ENCODE measurements around the gene SH3RF2. TPM values are rescaled to one million over a fixed set of nuclear protein-coding genes. Genes with fewer than 3 reads are reported as not detected.
"Not testable (repeated sequence)": the region's sequence is repeated elsewhere in the genome, so short reads cannot be mapped to it uniquely, and the experiment has no call there.

SH3RF2 gene
- total RNA-seq, 2 experiments from 2014 or later: not detected

DNA sequence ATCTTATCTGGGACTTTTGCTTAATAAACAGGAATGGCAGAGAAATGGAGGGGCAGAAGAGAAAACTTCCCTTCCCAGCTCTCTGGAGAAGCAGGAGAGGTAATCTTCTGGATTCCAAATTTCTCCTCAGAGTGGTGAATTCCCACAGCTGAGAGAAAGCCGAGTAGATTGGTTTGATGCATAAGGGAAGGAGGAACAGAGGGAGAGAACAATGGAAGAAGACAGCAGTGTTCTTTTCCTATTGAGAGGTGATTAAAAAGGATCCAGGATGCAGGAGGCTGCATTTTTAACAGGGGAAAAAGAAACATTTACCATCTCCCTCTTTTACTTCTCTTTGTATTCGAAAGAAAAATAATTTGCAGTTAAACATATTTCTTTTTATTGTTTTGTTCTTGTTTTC lies 13.1 kb downstream of the SH3RF2 start:
- no peaks in the 10 kb centered on the region for H3K4me1 ChIP-seq (ENCODE audit: insufficient read depth, low read length, poor library complexity, severe bottlenecking)
- H3K36me3 ChIP-seq (ENCODE audit: insufficient read depth, low read length): no peaks in the 10 kb centered on the region
- ChIA-PET POLR2A (no interaction called here), CTCF (ENCODE audit: unreplicated experiment) (no interaction called here)
- no peaks in the 10 kb centered on the region for H3K79me2 ChIP-seq (ENCODE audit: insufficient read depth, low read depth, low read length)
- H4K20me1 ChIP-seq (ENCODE audit: insufficient read depth, low read length): no peaks in the 10 kb centered on the region
- H3K4me2 ChIP-seq (ENCODE audit: low read length): no peak overlapping the region
- no peaks in the 10 kb centered on the region for H3K9me2 ChIP-seq (ENCODE audit: insufficient read depth, low read length)
- no TSS peak for BruUV-seq (replicated peaks)
- H3K4me3 ChIP-seq (ENCODE audit: low read depth, low read length, poor library complexity, severe bottlenecking): no peak overlapping the region
- H3K9me3 ChIP-seq (ENCODE audit: low read length): no peaks in the 10 kb centered on the region
- no peak overlapping the region for H3K27ac ChIP-seq (ENCODE audit: low read depth, low read length, poor library complexity, severe bottlenecking)
- intact Hi-C loops (cut with micrococcal nuclease; ENCODE audit: unreplicated experiment): no loop called here
- H2AFZ ChIP-seq (ENCODE audit: low read length): no peak overlapping the region
- TF ChIP-seq EZH2phosphoT487 (IDR thresholded peaks at IDR 0.05; ENCODE audit: borderline replicate concordance, low read depth, low read length): no peak
- TF ChIP-seq CTCF (conservative IDR thresholded peaks at IDR 0.05; ENCODE audit: low read length): no peak
- DNase-seq (ENCODE audit: low spot score): no peak

DNA sequence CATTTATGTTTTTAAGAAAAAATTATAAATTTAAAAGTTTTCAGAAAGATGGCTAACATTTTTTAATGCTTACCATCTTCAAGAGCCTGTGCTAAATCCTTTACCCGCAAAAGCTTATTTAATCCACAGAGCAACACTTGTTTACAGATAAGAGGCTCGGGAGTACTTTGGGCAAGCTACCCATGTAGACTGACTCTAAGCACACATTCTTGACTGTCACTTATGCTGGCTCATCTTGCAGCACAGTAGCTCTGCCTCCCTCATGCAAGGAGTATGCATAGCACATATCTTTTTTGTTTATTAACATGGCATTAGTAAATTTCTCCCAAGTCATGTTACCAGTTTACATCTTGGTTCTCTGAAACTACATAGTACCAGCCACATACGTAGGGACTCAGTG lies 14.7 kb downstream of the SH3RF2 start:
- no peak overlapping the region for H3K27ac ChIP-seq (ENCODE audit: low read depth, low read length, poor library complexity, severe bottlenecking)
- H3K9me3 ChIP-seq (ENCODE audit: low read length): no peaks in the 10 kb centered on the region
- intact Hi-C loops (cut with micrococcal nuclease; ENCODE audit: unreplicated experiment): no loop called here
- H3K4me2 ChIP-seq (ENCODE audit: low read length): no peak overlapping the region
- H4K20me1 ChIP-seq (ENCODE audit: insufficient read depth, low read length): no peaks in the 10 kb centered on the region
- H3K36me3 ChIP-seq (ENCODE audit: insufficient read depth, low read length): no peaks in the 10 kb centered on the region
- DNase-seq (ENCODE audit: low spot score): no peak
- no TSS peak for BruUV-seq (replicated peaks)
- no peak for TF ChIP-seq EZH2phosphoT487 (IDR thresholded peaks at IDR 0.05; ENCODE audit: borderline replicate concordance, low read depth, low read length)
- no peak for TF ChIP-seq CTCF (conservative IDR thresholded peaks at IDR 0.05; ENCODE audit: low read length)
- no peak overlapping the region for H3K4me3 ChIP-seq (ENCODE audit: low read depth, low read length, poor library complexity, severe bottlenecking)
- H2AFZ ChIP-seq (ENCODE audit: low read length): no peak overlapping the region
- no peaks in the 10 kb centered on the region for H3K9me2 ChIP-seq (ENCODE audit: insufficient read depth, low read length)
- no peaks in the 10 kb centered on the region for H3K4me1 ChIP-seq (ENCODE audit: insufficient read depth, low read length, poor library complexity, severe bottlenecking)
- H3K79me2 ChIP-seq (ENCODE audit: insufficient read depth, low read depth, low read length): no peaks in the 10 kb centered on the region
- ChIA-PET CTCF (ENCODE audit: unreplicated experiment) (no interaction called here), POLR2A (no interaction called here)

- DNase-seq (ENCODE audit: low spot score): no peak
- no peak overlapping the region for H3K4me2 ChIP-seq (ENCODE audit: low read length)
- H3K9me2 ChIP-seq (ENCODE audit: insufficient read depth, low read length): no peaks in the 10 kb centered on the region
- intact Hi-C loops (cut with micrococcal nuclease; ENCODE audit: unreplicated experiment): no loop called here
- no peak overlapping the region for H2AFZ ChIP-seq (ENCODE audit: low read length)
- H3K9me3 ChIP-seq (ENCODE audit: low read length): no peaks in the 10 kb centered on the region
- H3K4me3 ChIP-seq (ENCODE audit: low read depth, low read length, poor library complexity, severe bottlenecking): no peak overlapping the region
- H3K79me2 ChIP-seq (ENCODE audit: insufficient read depth, low read depth, low read length): no peaks in the 10 kb centered on the region
- no peaks in the 10 kb centered on the region for H3K4me1 ChIP-seq (ENCODE audit: insufficient read depth, low read length, poor library complexity, severe bottlenecking)
- no peaks in the 10 kb centered on the region for H4K20me1 ChIP-seq (ENCODE audit: insufficient read depth, low read length)
- no peak for TF ChIP-seq EZH2phosphoT487 (IDR thresholded peaks at IDR 0.05; ENCODE audit: borderline replicate concordance, low read depth, low read length)
- TF ChIP-seq CTCF (conservative IDR thresholded peaks at IDR 0.05; ENCODE audit: low read length): no peak
- BruUV-seq (replicated peaks): no TSS peak
- H3K36me3 ChIP-seq (ENCODE audit: insufficient read depth, low read length): no peaks in the 10 kb centered on the region
- H3K27ac ChIP-seq (ENCODE audit: low read depth, low read length, poor library complexity, severe bottlenecking): no peak overlapping the region
- CTCF ChIA-PET (ENCODE audit: unreplicated experiment): no interaction called here
- POLR2A ChIA-PET: interaction anchor here (0.6 to 0.8 kb wide), 2 partner anchors 13 to 228 kb away, joined by 3 read pairs; no protein-coding TSS in a partner anchor
Measured at GRCh38 chr5:145953202-145953601, 16.8 kb downstream of the SH3RF2 start.

GRCh38 chr5:145954140-145954539 lies 17.8 kb downstream of the SH3RF2 start:
- H3K4me1 ChIP-seq (ENCODE audit: insufficient read depth, low read length, poor library complexity, severe bottlenecking); H4K20me1 ChIP-seq (ENCODE audit: insufficient read depth, low read length); H3K79me2 ChIP-seq (ENCODE audit: insufficient read depth, low read depth, low read length); CTCF ChIA-PET (ENCODE audit: unreplicated experiment); H3K4me3 ChIP-seq (ENCODE audit: low read depth, low read length, poor library complexity, severe bottlenecking); BruUV-seq (replicated peaks); H2AFZ ChIP-seq (ENCODE audit: low read length); H3K27ac ChIP-seq (ENCODE audit: low read depth, low read length, poor library complexity, severe bottlenecking); H3K4me2 ChIP-seq (ENCODE audit: low read length); H3K9me2 ChIP-seq (ENCODE audit: insufficient read depth, low read length); DNase-seq (ENCODE audit: low spot score); H3K9me3 ChIP-seq (ENCODE audit: low read length); intact Hi-C loops (cut with micrococcal nuclease; ENCODE audit: unreplicated experiment); H3K36me3 ChIP-seq (ENCODE audit: insufficient read depth, low read length): not testable (repeated sequence)
- POLR2A ChIA-PET: interaction anchor here (0.6 to 0.8 kb wide), 2 partner anchors 12 to 354 kb away, joined by 3 read pairs; no protein-coding TSS in a partner anchor

Measured in OCI-LY7 (cell line).